ENCODE data around the gene ZNF692.

- TF ChIP-seq CTCF (IDR thresholded peaks at IDR 0.05; ENCODE audit: low read depth, low read length, missing input control) = no peak
- TF ChIP-seq GABPA (IDR thresholded peaks at IDR 0.05 in 1 of 2, conservative IDR thresholded peaks at IDR 0.05 in 1 of 2) = no peak
- TF ChIP-seq JUND (IDR thresholded peaks at IDR 0.05) = no peak
- TF ChIP-seq RAD21 (IDR thresholded peaks at IDR 0.05) = no peak
- TF ChIP-seq ZBTB33 (IDR thresholded peaks at IDR 0.05) = no peak
- no peak for TF ChIP-seq FOXA1 (IDR thresholded peaks at IDR 0.05)
- TF ChIP-seq TAF1 (conservative IDR thresholded peaks at IDR 0.05) = no peak
- TF ChIP-seq YY1 (IDR thresholded peaks at IDR 0.05) = no peak
- TF ChIP-seq SP1 (IDR thresholded peaks at IDR 0.05) = no peak
- TF ChIP-seq EGR1 (IDR thresholded peaks at IDR 0.05; ENCODE audit: low read depth in 2 of 2) = no peak
- no peak for TF ChIP-seq REST (IDR thresholded peaks at IDR 0.05)
These were observed 43.4 kb downstream of the ZNF692 start for GRCh38 chr1:248815407-248816034.
